Smooth muscle cell (in vitro differentiated cells): ENCODE data around the gene STPG3. TPM values are rescaled to one million over a fixed set of nuclear protein-coding genes. Genes with fewer than 3 reads are reported as not detected.

ENCODE experiments used
- DNase-seq: peaks from one replicate; lab custom pipeline; 2025; ENCODE audit not compliant: unreplicated experiment; lab: John Stamatoyannopoulos, UW
- H2AFZ ChIP-seq: fragments of 200-600 bp; sonication (generic); 2 replicates; pipeline ENCODE4 v1.6.0; 2016; ENCODE audit warnings: antibody characterized with exemption, low read depth, mild to moderate bottlenecking
- H3F3A ChIP-seq: fragments of 200-600 bp; sonication (generic); 2 replicates; pipeline ENCODE4 v1.6.0; 2017; ENCODE audit warnings: antibody characterized with exemption, low read depth
- H3K27ac ChIP-seq: fragments of 200-600 bp; sonication (generic); 2 replicates; pipeline ENCODE4 v1.5.1; 2016; ENCODE audit warnings: low read depth, mild to moderate bottlenecking
- H3K27me3 ChIP-seq: fragments of 200-600 bp; sonication (generic); 2 replicates; pipeline ENCODE4 v1.6.1; 2016; ENCODE audit warnings: low read depth, mild to moderate bottlenecking
- H3K36me3 ChIP-seq: fragments of 200-600 bp; sonication (generic); 2 replicates; pipeline ENCODE4 v1.5.1; 2016; ENCODE audit warnings: low read depth
- H3K4me1 ChIP-seq: fragments of 200-600 bp; sonication (generic); 2 replicates; pipeline ENCODE4 v1.5.1; 2016; ENCODE audit warnings: low read depth
- H3K4me2 ChIP-seq: fragments of 200-600 bp; sonication (generic); 2 replicates; pipeline ENCODE4 v1.6.0; 2016; ENCODE audit warnings: mild to moderate bottlenecking
- H3K4me3 ChIP-seq: fragments of 200-600 bp; sonication (generic); 2 replicates; pipeline ENCODE4 v1.5.1; 2016; ENCODE audit warnings: mild to moderate bottlenecking
- H3K79me2 ChIP-seq: fragments of 200-600 bp; sonication (generic); 2 replicates; pipeline ENCODE4 v1.6.0; 2016; ENCODE audit warnings: low read depth, mild to moderate bottlenecking
- H3K9ac ChIP-seq: fragments of 200-600 bp; sonication (generic); 2 replicates; pipeline ENCODE4 v1.6.0; 2016; ENCODE audit warnings: low read depth
- H3K9me3 ChIP-seq: fragments of 200-600 bp; sonication (generic); replicated peaks from 2 replicates; pipeline ENCODE4 v1.5.1; 2016; ENCODE audit warnings: low read depth
- H4K20me1 ChIP-seq: fragments of 200-600 bp; sonication (generic); 2 replicates; pipeline ENCODE4 v1.6.0; 2016; ENCODE audit warnings: low read depth
- WGBS: methylation state at CpG from one replicate; pipeline ENCODE4 v1.1.7; 2016; ENCODE audit warnings: low lambda C conversion rate; 5-methylcytosine and 5-hydroxymethylcytosine counted together
- polyA plus RNA-seq: library from polyadenylated mRNA; unstranded; fragments of >200 nt; fragmentation: Nextera tagmentation; extraction: Ambion mirVana; gene quantifications from 2 replicates; pipeline ENCODE4 v1.2.1, GENCODE V29; 2016
- total RNA-seq: library from RNA; depleted of rRNA; stranded (reverse); fragments of >200 nt; gene quantifications from 2 replicates; pipeline ENCODE4 v1.2.3, GENCODE V29; 2014
- TF ChIP-seq, protein P1 (sequence below): fragments of 200-600 bp; sonication (generic); IDR thresholded peaks from 2 replicates; pipeline ENCODE4 v1.5.1; 2017; ENCODE audit warnings: borderline replicate concordance, mild to moderate bottlenecking, antibody characterized with exemption; ENCODE audit not compliant: insufficient read depth, poor library complexity, severe bottlenecking

Gene STPG3
- total and polyA plus RNA-seq, 2 experiments from 2014 or later: not detected

DNA sequence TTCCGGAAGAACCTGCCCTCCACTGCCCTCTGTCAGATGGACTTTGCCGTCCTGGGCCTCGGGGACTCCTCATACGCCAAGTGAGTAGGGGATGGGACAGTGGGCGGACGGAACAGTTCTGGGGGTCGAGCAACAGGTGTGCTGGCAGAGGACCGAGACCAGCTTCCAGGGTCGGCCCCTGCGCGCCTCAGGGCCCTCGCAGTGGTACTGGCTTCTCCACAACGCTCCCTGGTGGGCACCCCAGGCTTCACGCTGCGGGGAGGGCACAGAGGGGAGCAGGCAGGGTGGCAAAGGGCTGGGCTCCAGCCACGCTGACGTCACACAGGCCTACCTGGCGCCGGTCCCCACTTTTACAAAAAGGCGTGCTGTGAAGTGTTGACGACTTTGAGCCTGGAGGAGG lies 38.6 kb upstream of the STPG3 start:
- Histone ChIP-seq H3K36me3 (no peaks in the 10 kb centered on the region), H3K9ac (no peak overlapping the region), H2AFZ (no peak overlapping the region), H3K4me2 (no peak overlapping the region), H3K9me3 (no peaks in the 10 kb centered on the region), H3K27me3 (no peaks in the 10 kb centered on the region), H3K4me3 (no peak overlapping the region), H4K20me1 (no peaks in the 10 kb centered on the region), H3K27ac (no peak overlapping the region), H3K4me1 (no peaks in the 10 kb centered on the region), H3F3A (no peaks in the 10 kb centered on the region), H3K79me2 (no peaks in the 10 kb centered on the region)
- 95% methylated on average over 20 of the region's 21 CpGs for WGBS
- TF ChIP-seq, protein P1, sequence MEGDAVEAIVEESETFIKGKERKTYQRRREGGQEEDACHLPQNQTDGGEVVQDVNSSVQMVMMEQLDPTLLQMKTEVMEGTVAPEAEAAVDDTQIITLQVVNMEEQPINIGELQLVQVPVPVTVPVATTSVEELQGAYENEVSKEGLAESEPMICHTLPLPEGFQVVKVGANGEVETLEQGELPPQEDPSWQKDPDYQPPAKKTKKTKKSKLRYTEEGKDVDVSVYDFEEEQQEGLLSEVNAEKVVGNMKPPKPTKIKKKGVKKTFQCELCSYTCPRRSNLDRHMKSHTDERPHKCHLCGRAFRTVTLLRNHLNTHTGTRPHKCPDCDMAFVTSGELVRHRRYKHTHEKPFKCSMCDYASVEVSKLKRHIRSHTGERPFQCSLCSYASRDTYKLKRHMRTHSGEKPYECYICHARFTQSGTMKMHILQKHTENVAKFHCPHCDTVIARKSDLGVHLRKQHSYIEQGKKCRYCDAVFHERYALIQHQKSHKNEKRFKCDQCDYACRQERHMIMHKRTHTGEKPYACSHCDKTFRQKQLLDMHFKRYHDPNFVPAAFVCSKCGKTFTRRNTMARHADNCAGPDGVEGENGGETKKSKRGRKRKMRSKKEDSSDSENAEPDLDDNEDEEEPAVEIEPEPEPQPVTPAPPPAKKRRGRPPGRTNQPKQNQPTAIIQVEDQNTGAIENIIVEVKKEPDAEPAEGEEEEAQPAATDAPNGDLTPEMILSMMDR: no peak
- DNase-seq: no peak

DNA sequence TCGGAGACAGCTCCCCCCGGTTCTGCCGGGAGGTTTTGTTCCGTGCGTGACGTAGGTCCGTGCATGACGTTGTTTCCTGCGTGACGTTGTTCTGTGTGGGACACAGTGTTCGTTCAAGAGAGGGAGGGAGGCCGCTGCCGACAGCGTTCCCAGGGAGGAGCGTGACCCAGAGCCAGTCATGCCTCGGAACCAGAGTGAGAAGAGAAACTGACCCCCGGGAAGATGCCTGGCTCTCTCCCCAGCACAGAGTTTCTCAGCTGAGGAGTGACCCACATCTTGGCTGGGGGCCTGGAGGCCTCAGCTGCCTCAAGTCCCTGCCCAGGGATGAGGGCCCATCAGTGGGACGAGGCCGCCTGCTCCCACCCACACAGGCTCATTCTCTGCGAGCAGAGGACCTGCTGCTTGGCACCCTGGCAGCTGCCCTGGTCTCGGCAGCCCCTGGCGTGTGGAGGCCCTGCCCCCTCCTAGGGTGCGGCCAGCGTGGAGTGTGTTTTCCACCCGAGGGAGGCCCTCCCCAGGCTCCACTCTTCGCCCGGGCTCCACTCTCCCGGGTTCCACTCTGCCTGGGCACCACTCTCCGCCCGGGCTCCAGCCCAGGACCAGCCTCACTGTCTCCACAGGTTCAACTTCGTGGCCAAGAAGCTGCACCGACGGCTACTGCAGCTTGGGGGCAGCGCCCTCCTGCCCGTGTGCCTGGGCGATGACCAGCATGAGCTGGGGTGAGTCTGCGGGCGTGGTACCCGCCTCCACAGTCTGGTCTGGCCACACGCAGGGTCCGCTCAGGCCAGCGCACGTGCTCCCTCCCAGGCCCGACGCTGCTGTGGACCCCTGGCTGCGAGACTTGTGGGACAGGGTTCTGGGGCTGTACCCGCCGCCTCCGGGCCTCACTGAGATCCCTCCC lies 37.7 kb upstream of the STPG3 start:
- Histone ChIP-seq H3K4me2 (no peak overlapping the region), H4K20me1 (no peaks in the 10 kb centered on the region), H3K4me1 (no peaks in the 10 kb centered on the region), H3K79me2 (no peaks in the 10 kb centered on the region), H3K4me3 (no peak overlapping the region), H3K27ac (no peak overlapping the region), H3K36me3 (no peaks in the 10 kb centered on the region), H3K9ac (no peak overlapping the region), H3K9me3 (no peaks in the 10 kb centered on the region), H3F3A (no peaks in the 10 kb centered on the region), H3K27me3 (no peaks in the 10 kb centered on the region), H2AFZ (no peak overlapping the region)
- no peak for DNase-seq
- 97% methylated on average over 43 of the region's 49 CpGs for WGBS
- TF ChIP-seq, protein P1: no peak

DNA sequence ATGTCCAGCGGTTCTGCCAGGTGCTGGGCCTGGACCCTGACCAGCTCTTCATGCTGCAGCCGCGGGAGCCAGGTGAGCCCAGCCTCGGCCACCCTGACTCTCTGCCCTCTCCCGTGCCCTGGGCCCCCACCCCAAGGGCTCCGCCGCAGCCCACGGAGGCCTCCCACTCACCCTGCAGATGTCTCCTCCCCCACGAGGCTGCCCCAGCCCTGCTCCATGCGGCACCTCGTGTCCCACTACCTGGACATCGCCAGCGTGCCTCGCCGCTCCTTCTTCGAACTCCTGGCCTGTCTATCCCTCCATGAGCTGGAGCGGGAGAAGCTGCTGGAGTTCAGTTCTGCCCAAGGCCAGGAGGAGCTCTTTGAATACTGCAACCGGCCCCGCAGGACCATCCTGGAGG lies 36.5 kb upstream of the STPG3 start:
- Histone ChIP-seq H4K20me1 (no peaks in the 10 kb centered on the region), H3K9me3 (no peaks in the 10 kb centered on the region), H3K9ac (no peak overlapping the region), H3K27ac (no peak overlapping the region), H3K4me3 (no peak overlapping the region), H2AFZ (no peak overlapping the region), H3K36me3 (no peaks in the 10 kb centered on the region), H3F3A (no peaks in the 10 kb centered on the region), H3K79me2 (no peaks in the 10 kb centered on the region), H3K4me2 (no peak overlapping the region), H3K4me1 (no peaks in the 10 kb centered on the region), H3K27me3 (no peaks in the 10 kb centered on the region)
- TF ChIP-seq, protein P1: no peak
- 98% methylated on average over 16 of the region's 19 CpGs for WGBS
- DNase-seq: no peak
